Coronary artery (tissue), 2 donors: ENCODE data around the gene ARHGAP22.

Experiments used
- DNase-seq: peaks from one replicate; pipeline ENCODE4 v3.0.0-alpha.2; 2017; ENCODE audit warnings: low spot score
- H3K27ac ChIP-seq, 2 donors: fragments of 200-600 bp; sonication (generic); one replicate each; pipeline ENCODE4 v1.5.1; 2016 to 2019
- H3K4me3 ChIP-seq: fragments of 200-600 bp; sonication (generic); 2 replicates; pipeline ENCODE4 v1.5.1; 2016; ENCODE audit warnings: mild to moderate bottlenecking, moderate library complexity
- TF ChIP-seq, protein P1 (sequence below): fragments of 200-600 bp; sonication (generic); IDR thresholded peaks from one replicate; pipeline ENCODE4 v1.5.1; 2019; ENCODE audit warnings: antibody characterized with exemption

ARHGAP22 gene

DNA sequence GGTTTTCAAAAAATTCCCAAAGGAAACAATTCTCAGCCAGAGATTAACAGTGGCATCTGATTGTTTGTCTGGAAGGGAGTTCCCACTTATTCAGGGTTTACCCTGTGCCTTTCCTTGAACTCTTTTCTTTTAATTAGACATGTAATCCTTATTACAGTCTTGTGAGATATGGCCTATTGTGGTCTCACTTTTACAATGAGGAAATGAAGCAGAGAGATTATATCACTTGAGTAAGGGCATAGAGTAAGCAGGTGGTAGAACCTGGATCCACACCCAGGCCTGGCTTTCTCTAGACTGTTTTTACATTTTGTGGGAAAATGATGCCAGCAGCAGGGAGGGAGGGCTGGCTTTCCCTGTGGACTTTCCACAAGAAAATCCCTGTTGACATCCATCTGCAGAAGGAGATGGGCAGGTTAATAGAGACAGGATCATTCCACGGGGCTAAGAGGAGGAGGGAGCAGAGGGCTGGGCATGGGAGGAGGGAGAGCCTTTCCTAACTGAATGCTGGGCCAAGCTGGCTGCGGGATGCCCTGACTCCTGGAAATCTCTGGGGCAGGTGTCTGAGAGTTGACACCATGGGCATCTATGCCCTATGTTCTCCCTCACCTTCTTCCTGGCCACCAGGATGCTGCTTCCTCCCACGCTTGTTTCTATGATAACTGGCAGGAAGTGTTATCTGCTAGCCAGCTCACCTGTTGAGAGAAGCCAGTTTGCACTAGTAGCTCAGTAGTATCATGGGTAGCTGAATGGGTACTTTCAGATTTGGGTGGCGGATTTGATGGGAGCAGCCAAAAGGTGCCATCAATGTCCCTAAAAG is 28.7 kb upstream of the ARHGAP22 start:
- TF ChIP-seq, protein P1, sequence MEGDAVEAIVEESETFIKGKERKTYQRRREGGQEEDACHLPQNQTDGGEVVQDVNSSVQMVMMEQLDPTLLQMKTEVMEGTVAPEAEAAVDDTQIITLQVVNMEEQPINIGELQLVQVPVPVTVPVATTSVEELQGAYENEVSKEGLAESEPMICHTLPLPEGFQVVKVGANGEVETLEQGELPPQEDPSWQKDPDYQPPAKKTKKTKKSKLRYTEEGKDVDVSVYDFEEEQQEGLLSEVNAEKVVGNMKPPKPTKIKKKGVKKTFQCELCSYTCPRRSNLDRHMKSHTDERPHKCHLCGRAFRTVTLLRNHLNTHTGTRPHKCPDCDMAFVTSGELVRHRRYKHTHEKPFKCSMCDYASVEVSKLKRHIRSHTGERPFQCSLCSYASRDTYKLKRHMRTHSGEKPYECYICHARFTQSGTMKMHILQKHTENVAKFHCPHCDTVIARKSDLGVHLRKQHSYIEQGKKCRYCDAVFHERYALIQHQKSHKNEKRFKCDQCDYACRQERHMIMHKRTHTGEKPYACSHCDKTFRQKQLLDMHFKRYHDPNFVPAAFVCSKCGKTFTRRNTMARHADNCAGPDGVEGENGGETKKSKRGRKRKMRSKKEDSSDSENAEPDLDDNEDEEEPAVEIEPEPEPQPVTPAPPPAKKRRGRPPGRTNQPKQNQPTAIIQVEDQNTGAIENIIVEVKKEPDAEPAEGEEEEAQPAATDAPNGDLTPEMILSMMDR: no peak
- no peak for DNase-seq
- H3K4me3 ChIP-seq: no peak overlapping the region
- H3K27ac ChIP-seq: peak overlapping the region; percentile 57 to 70

DNA sequence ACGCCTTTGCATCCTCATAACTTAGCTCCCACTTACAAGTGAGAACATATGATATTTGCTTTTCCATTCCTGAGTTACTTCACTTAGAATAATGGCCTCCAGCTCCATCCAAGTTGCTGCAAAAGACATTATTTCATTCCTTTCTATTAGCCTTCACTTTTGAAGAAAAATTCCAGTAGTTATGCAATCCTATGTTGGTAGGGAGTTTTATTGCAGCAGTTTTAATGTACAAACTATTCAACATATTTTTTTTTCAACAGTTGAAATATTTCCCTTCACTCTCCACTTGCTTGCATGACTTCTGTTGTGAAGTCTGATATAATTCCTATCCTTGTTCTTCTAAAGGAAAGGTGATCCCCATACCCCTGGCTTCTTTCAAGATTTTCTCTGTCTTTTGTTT is 27.3 kb upstream of the ARHGAP22 start:
- TF ChIP-seq, protein P1: no peak
- DNase-seq: no peak
- Histone ChIP-seq H3K27ac (no peak overlapping the region), H3K4me3 (no peak overlapping the region)

DNA sequence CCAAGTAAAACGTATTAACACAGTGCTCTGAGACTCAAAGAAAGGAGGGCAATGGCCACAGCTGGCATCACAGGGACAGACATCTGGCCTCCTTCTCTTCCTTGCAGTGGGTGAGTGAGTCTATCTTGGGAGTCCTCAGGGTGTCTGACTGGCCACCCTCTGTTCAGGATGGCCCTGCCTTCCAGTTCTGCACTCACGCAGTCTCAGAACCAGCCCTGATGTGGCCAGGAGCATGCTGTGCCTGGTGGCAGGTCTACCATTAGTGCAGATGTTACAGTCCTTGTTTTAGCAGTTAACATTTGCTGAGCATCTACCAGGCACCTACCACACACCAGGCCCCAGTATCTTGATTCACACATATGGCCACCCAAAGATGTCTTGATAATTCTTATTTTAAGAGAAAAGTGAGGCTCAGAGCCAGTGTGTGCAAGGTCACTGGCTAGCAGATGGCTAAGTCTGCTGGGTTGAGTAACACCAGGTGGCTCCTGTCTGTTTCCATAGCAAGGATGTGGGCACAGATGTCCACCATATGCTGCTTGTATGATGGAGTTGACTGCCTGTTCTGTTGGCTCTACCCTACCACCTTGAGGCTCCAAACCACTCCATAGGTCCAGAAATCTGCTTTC is 23.2 kb upstream of the ARHGAP22 start:
- no peak for DNase-seq
- no peak overlapping the region for H3K27ac ChIP-seq
- TF ChIP-seq, protein P1: no peak
- H3K4me3 ChIP-seq: no peak overlapping the region

DNA sequence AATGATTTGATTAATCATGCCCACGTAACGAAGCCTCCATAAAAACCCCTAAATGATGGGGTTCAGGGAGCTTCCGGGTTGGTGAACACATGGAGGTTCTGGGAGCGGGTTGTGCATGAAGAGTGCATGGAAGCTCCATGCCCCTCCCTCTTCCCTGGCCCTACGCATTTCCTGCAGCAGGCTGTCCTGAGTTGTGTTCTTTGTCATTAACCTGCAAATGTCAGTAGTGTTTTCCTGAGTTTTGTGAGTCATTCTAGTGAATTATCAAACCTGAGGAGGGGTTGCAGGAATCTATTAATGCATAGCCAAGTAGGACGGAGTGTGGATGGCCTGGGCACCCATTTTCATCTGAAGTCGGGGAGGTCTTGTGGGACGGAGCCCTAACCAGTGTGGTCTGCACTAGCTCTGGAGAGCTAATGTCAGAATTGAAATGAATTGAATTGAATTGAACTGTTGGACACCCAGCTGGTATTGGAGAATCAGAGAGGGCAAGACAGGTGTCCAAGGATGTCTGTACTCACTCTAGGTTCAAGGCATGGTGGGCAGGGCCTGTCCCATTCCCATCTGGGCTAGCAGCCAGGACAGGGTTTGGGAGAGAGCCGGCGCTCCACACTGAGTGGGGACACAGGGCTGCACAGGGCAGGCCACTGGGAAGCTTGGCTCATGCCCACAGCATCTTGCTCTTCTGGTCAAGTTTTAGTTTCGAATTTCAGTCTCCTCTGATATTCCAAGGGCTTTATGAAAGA is 22.3 kb upstream of the ARHGAP22 start:
- H3K4me3 ChIP-seq: no peak overlapping the region
- H3K27ac ChIP-seq: no peak overlapping the region
- no peak for DNase-seq
- TF ChIP-seq, protein P1: no peak

DNA sequence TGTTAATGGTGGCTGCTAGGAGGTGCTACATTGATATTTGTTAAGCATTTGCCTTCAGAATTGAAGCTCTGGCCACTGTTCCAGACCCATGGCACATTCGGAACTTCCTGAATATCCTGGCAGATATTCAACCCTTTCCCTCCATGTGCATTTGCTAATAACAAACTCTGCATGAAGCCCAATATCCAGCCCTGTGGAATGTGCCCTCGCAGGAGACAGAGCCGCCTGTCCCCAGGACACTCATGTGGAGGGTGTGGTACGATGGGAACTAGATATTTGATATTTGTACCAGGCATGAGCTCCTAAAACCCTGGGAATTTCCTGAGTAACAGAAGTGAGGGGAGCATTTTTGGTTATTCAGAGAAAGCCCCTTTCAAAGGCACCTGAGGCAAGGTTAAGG is 21.6 kb upstream of the ARHGAP22 start:
- TF ChIP-seq, protein P1: no peak
- Histone ChIP-seq H3K4me3 (no peak overlapping the region), H3K27ac (no peak overlapping the region)
- DNase-seq: no peak

DNA sequence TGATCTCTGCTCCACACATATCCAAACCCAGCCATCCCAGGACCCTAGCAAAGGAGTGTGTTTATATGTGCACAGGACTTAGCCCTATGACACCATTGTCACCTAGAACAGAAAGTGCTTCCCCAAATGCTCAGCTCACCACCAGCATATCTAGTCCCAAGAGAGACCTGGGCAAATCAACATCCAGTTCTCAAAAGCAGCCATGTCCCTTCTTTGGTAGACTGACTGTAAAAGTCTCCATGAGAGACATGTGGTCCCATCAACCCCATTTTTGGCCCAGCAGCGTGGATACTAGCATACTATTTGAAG is 20.9 kb upstream of the ARHGAP22 start:
- H3K4me3 ChIP-seq: no peak overlapping the region
- TF ChIP-seq, protein P1: no peak
- no peak overlapping the region for H3K27ac ChIP-seq
- DNase-seq: no peak
